Measurements from ENCODE around the gene APOC3.

Gene APOC3

DNA sequence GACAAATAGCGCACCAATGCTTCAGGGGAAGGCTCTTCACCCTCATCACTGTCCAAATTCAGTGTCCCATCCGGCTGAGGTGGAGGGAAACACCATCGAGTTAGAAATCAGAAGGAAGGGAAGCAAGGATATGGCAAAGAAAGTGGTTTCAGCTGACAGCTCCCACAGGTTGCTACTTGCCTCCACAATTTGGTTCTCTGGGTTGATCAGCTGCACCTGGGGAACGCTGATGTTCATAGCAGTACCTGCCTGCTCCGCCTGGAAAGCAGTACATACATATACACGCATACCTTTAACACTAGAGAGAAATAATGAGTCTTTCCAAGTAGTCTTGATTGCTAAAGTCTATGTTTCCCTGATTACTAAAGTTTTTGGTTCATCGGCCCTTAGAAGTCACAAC, 45.5 kb downstream of the APOC3 start:
- DNase-seq (ENCODE audit: low spot score) = no peak

DNA sequence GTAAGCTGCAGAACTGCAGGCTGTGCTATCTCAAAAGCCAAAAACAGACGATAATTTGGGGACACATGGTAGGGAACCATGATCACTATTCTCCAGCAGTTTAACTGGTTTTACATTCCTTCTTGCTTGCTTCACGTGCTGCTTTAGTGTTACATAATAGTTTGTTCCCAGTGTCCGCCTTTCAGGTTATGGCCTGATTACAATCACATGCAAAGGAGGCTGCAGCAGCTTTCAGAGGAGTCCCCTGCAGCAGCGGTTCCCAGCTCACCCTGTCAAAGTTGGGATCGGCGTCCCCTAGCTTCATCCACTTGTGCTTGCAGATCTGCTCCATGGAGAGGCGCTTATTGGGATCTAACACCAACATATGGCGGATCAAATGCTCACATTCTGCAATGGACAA, 46.9 kb downstream of the APOC3 start:
- DNase-seq (ENCODE audit: low spot score) = no peak

GRCh38 chr11:116879800-116880625, 50.3 kb downstream of the APOC3 start:
- peak; percentile 64 for DNase-seq (ENCODE audit: low spot score)

DNA sequence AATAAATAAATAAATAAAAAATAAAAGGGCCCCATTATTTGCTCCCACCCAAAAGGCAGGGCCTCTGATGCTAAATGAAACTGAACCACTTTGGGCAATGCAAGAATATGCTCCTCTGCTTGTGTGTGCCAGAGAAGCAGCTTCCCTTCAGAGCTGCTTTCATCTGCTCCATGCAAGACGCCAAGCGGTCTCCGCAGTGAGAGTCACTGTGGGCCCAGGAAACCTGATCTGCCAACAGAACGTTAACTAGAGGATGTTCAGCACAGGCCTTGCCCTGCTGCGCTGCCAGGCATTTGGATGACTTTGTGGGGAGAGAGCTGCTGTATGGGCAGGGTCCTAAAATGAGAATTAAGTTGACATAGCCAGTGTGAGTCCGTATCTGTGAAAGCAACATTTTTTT, 51.4 kb downstream of the APOC3 start:
- no peak for DNase-seq (ENCODE audit: low spot score)

DNA sequence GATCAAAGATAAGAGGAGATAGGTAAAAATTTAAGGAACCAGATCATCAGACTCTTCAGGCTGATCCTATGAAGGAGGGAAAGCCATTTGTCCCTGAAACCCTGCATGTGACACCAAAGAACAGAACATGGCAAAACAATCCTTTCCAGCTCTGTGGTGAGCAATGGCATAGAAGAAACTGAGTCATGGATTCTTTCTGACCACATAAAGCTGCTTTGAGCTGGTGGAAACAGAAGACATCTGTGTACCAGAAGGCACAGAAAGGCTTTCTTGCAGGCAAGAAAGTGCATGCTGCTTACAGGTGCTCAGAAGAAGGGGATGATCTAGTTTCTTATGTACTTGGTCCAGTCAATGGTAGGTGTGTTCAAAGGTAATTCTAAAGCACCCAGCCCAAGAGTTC, 52.7 kb downstream of the APOC3 start:
- DNase-seq (ENCODE audit: low spot score) = peak; percentile 51

Data from hepatic stellate cell (primary cell).